IPS-15b (cell line): ENCODE results near the gene DGKE.
A peak's percentile ranks its signal among the peaks of the same experiment; 100 is the strongest.

ENCODE experiments used
- H3K27me3 ChIP-seq: one replicate; pipeline ENCODE4 v1.6.1; 2013; ENCODE audit warnings: low read length; ENCODE audit not compliant: control insufficient read depth, insufficient read depth
- H3K36me3 ChIP-seq: one replicate; pipeline ENCODE4 v1.6.1; 2013; ENCODE audit warnings: low read length; ENCODE audit not compliant: control insufficient read depth, insufficient read depth
- H3K4me1 ChIP-seq: one replicate; pipeline ENCODE4 v1.6.1; 2013; ENCODE audit warnings: mild to moderate bottlenecking, low read length; ENCODE audit not compliant: control insufficient read depth, insufficient read depth
- H3K4me3 ChIP-seq: one replicate; pipeline ENCODE4 v1.5.1; 2013; ENCODE audit warnings: low read depth, low read length
- H3K9ac ChIP-seq: one replicate; pipeline ENCODE4 v1.6.1; 2013; ENCODE audit warnings: low read depth, mild to moderate bottlenecking, low read length
- H3K9me3 ChIP-seq: one replicate; pipeline ENCODE4 v1.6.1; 2013; ENCODE audit warnings: mild to moderate bottlenecking, low read length; ENCODE audit not compliant: control insufficient read depth, insufficient read depth

DGKE gene

DNA sequence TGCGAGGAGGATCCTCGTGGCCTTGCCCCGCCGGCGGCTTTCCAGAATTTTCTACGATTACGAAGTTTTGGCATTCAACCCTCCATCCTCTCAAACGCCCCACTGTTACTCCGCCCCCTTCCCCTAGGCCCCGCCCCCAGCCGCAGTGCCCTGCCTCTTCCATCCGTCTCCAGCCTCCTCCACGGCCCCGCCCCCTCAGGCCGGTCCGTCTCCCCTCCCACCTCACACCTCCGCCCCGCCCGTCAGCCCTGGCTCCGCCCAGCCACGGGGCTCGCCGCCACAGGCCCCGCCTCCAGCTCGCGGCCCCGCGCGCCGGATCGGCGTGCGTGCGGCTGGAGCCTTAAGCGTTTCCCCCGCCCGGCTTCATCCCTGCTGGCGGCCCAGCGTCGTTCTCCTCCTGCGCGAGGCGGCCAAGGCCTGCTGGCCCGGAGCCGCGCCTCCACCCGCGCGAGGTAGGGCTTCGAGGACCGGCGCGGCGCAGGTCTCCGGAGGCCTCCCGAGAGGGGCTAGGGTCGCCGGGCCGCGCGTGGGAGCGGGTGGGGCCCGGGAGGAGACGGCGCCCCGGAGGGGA, at the start of gene DGKE, which contains the start of gene C17orf67:
Gene DGKE (plus strand): TSS at position 343 of the 571 bp plus-strand sequence. CDS start 645 bp downstream, outside the sequence.
Gene C17orf67 (minus strand): TSS at position 112 of the 571 bp plus-strand sequence. CDS start 18,110 bp downstream, outside the sequence.
- no peaks in the 10 kb centered on the region for H3K36me3 ChIP-seq

DNA sequence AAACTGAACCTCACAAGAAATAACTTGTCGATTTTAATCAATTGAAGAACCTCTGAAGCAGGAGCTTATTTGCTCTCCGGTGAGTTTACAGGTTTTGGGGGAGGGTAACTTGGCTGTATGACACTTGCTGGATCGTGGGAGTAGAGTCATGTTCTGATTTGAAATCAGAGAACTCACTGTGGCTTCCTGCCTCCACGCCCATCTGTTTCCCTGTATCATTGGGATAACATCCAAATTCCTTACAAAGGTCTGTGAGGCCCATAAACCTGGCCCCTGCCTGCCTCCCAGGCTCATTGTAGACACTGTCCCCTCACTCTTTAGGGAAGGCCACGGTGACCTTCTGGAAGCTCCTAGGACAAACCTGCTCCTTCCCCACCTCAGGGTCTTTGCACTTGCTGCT, 48.5 kb upstream of the DGKE start:
- Histone ChIP-seq H3K9ac (no peak overlapping the region), H3K27me3 (peaks cover 13% of the 10 kb centered on the region), H3K36me3 (no peaks in the 10 kb centered on the region), H3K4me1 (peaks cover 2% of the 10 kb centered on the region), H3K9me3 (no peaks in the 10 kb centered on the region), H3K4me3 (no peak overlapping the region)

More for the DNA sequence above, at the start of gene DGKE, which contains the start of gene C17orf67:
- peaks cover 8% of the 10 kb centered on the region for H3K4me1 ChIP-seq
- no peaks in the 10 kb centered on the region for H3K9me3 ChIP-seq
- H3K4me3 ChIP-seq, result peak within 1 kb of the TSS; percentile 76
- peaks cover 33% of the 10 kb centered on the region for H3K27me3 ChIP-seq
- peak within 1 kb of the TSS; percentile 51 for H3K9ac ChIP-seq

DNA sequence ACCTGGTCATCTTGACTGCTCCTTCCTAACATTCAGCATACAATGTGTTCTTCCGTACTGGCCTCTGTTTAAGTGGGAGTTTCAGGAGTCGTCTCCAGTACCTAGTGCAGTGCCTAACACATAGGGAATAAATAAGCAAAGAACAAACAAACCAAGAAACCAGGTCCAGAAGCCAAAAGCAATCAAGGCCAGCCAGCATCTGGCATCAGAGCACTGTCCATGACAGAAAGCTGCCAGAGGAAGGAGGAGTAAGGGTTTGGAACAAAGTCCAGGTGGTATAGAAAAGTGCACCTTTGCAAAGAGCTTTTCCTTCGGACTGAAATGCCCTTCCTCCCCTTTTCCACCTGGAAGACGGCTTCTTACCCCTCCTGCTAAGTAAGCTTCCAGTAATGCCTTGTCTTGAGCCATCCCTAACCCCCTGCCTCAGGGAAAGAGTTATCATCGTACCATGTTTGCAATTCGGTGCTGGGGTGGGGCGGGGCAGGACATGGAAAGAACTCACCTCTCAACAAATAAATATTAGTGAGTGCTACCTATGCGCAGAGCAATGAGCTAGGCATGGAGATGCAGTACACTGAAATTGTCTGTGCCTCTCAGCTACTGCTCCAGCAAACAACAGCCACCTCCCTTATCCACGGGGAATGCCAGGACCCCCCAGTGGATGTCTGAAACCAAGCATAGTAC, 47.8 kb upstream of the DGKE start:
- Histone ChIP-seq H3K4me3 (no peak overlapping the region), H3K9ac (no peak overlapping the region), H3K9me3 (no peaks in the 10 kb centered on the region), H3K27me3 (peaks cover 6% of the 10 kb centered on the region), H3K36me3 (no peaks in the 10 kb centered on the region), H3K4me1 (peaks cover 2% of the 10 kb centered on the region)

DNA sequence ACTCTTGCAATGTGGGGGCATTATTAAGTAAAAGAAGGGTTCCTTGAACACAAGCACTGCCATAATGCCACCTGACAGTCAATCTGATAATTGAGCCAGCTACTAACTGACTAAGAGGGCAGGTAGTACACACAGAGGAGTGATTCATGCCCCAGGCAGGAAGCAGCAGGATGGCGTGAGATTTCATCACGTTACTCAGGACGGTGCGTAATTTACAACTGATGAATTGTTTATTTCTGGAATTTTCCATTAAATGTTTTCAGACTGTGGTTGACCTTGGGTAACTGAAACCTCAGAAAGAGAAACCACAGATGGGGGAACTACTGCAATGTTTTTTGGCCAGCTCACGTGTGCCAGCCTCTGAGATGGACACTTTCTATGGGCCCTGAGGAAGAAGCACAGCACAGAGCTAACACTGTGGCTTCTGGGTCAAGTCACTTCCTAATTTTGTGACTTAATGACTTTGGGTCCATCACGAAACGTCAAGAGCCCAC, 46.9 kb upstream of the DGKE start:
- Histone ChIP-seq H3K4me3 (no peak overlapping the region), H3K27me3 (no peaks in the 10 kb centered on the region), H3K9ac (no peak overlapping the region), H3K36me3 (no peaks in the 10 kb centered on the region), H3K4me1 (peaks cover 2% of the 10 kb centered on the region), H3K9me3 (no peaks in the 10 kb centered on the region)

DNA sequence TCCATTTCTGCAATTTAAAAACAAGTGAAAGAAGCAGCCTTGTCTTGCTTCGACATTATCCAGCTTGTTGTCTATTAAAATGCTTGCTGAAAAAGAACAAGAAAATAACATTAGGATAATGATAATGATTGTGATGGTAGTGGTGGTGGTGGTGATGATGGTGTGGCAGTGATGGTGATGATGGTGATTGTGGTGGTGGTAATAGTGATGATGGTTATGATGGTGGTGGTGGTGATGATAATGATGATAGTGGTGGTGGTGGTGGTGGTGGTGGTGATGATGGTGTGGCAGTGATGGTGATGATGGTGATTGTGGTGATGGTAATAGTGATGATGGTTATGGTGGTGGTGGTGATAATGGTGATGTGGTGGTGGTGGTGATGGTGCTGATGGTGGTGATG, 41.7 kb upstream of the DGKE start:
- Histone ChIP-seq H3K9me3 (no peaks in the 10 kb centered on the region), H3K36me3 (no peaks in the 10 kb centered on the region), H3K9ac (no peak overlapping the region), H3K27me3 (no peaks in the 10 kb centered on the region), H3K4me1 (no peaks in the 10 kb centered on the region), H3K4me3 (no peak overlapping the region)

DNA sequence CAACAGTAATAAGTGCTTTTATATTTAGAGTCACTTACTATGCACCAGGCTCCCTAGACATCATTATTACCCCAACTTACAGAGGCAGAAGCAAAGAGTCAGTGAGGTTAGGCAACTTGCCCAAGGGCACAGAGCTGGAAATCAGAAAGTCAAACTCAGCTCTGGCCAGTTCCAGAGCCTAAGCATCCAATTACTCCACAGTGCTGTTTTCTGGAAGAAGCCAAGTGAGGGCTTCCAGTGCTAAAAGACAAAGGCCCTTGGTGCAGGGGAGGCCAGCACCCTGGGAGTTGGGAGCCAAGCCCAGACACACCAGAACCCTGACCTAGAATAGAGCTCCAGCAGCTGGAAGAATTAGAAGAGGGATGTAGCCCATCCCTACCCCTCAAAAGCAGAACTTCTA, 40.4 kb upstream of the DGKE start:
- no peak overlapping the region for H3K9ac ChIP-seq
- no peaks in the 10 kb centered on the region for H3K27me3 ChIP-seq
- no peaks in the 10 kb centered on the region for H3K9me3 ChIP-seq
- H3K36me3 ChIP-seq, result no peaks in the 10 kb centered on the region
- no peak overlapping the region for H3K4me3 ChIP-seq
- H3K4me1 ChIP-seq, result no peaks in the 10 kb centered on the region

DNA sequence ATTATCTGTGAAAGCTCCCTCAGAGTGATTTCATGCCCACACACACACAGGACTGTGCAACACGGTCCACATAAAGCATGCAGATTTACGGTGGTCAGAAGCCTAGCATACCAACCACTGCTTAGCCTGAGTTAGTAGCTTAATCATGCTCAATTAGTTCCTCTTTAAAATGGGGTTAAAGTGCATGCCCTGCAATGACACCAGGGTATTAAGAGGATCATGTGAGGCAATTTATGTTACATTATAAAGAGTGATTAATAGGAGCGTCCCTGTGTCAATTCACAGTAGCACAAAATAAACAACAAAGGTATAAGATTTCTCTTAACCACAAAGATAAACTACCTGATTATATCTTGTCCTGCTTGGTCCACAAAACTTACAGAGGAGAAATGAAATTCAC, 40.0 kb upstream of the DGKE start:
- H3K4me3 ChIP-seq, result no peak overlapping the region
- H3K36me3 ChIP-seq, result no peaks in the 10 kb centered on the region
- no peak overlapping the region for H3K9ac ChIP-seq
- H3K9me3 ChIP-seq, result no peaks in the 10 kb centered on the region
- no peaks in the 10 kb centered on the region for H3K27me3 ChIP-seq
- H3K4me1 ChIP-seq, result no peaks in the 10 kb centered on the region

DNA sequence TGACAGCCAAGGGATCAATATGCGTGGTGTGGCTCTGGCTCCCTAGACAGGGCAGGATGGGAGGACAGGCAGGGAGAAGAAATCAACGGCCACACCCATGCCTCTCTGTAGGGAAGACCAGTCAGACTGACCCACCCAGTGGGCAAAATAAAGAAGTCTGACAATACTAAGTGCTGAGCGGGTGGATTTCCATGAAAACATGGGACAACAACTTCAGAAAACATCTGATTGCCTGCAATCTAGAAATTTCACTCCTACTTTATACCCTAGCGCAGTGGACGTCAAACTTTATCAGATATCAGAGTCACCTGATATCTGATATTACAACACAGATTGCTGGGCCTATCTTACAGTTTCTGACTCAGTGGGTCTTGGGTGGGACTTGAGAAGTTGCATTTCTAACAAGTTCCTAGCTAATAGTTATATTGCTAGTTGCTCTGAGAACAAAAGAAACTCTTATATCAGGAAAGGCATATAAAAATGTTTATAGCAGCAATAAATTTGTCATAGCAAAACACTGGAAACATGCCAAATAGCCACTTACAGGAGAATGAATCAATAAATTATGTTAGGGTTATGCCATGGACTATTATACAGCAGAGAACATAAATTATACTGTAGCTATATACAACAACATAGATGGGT, 38.6 kb upstream of the DGKE start:
- Histone ChIP-seq H3K9ac (no peak overlapping the region), H3K36me3 (no peaks in the 10 kb centered on the region), H3K4me1 (no peaks in the 10 kb centered on the region), H3K4me3 (no peak overlapping the region), H3K9me3 (no peaks in the 10 kb centered on the region), H3K27me3 (no peaks in the 10 kb centered on the region)

DNA sequence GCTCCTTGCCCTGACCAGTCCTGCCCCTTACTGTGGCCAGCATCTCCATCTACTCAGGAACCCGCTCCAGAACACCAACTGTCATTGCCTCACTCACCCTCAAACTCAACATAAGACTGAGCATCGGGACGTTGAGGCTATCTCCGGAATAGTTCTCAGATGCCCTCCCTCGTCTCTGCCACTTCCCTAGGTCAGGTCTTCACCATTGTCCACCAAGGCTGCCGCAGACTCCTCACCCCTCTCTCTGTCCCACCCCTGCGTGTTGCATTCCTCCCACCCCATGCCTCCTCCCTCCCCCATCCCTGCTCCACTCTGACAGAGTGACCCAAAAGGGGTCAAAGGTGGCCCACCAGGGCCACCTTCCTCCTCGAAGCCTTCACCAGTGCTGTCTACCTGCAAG, 37.4 kb upstream of the DGKE start:
- Histone ChIP-seq H3K27me3 (no peaks in the 10 kb centered on the region), H3K36me3 (no peaks in the 10 kb centered on the region), H3K9ac (no peak overlapping the region), H3K4me3 (no peak overlapping the region), H3K9me3 (no peaks in the 10 kb centered on the region), H3K4me1 (no peaks in the 10 kb centered on the region)

DNA sequence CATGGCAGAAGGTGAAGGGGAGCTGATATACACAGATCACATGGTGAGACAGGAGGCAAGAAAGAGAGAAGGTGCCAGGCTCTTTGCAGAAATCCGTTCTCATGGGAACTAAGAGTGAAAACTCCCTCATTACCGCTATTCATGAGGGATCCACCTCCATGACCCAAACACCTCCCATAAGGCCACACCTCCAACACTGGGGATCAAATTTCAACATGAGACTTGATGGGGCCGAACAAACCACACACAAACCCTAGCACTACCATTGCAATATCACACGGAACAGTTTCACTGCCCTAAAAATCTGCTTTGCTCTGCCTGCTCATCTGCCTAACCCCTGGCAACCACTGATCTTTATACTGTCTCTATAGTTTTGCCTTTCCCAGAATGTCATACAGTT, 35.0 kb upstream of the DGKE start:
- Histone ChIP-seq H3K9ac (no peak overlapping the region), H3K36me3 (no peaks in the 10 kb centered on the region)

DNA sequence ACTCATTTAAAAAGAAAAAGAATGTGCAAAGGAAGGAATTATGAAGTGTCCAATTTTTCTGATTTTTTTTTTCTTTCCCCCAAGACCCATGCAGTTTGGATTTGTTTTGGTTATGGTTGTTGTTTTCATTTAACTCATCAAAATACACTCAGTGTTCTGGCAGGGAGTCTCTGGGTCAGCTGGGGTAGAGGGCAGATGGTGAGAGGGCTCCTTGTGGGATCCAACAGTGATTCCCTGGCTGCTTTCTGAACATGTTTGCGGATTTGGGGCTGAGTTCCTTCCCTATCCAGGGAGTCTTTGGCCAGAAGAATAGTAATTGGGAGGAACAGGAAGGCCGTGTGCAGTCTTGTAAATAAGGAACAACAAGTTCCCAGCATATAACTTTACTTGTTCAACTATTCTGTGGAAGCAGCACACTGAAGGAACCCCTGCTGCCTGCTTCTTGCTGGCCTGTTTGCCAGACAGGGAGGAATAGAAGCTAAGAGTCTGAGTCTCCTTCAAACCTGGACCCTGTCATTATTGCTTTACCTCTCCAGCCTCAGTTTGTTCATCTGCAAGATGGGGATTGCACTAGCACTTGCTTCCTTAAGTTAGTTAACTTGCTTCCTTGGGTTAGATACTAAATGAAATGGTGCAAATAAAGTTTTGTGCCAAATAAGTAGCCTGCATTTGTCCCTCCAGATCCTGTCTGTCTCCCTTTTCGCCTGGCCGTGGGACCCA, 32.3 kb upstream of the DGKE start:
- Histone ChIP-seq H3K4me1 (no peaks in the 10 kb centered on the region), H3K27me3 (no peaks in the 10 kb centered on the region), H3K9me3 (no peaks in the 10 kb centered on the region), H3K36me3 (no peaks in the 10 kb centered on the region), H3K4me3 (no peak overlapping the region), H3K9ac (no peak overlapping the region)

More for the DNA sequence above, 35.0 kb upstream of the DGKE start:
- Histone ChIP-seq H3K4me3 (no peak overlapping the region), H3K9me3 (no peaks in the 10 kb centered on the region), H3K27me3 (no peaks in the 10 kb centered on the region), H3K4me1 (no peaks in the 10 kb centered on the region)
